Measurements from ENCODE around the gene XBP1.
"Not testable (repeated sequence)": the region's sequence is repeated elsewhere in the genome, so short reads cannot be mapped to it uniquely, and the experiment has no call there.

Gene XBP1

DNA sequence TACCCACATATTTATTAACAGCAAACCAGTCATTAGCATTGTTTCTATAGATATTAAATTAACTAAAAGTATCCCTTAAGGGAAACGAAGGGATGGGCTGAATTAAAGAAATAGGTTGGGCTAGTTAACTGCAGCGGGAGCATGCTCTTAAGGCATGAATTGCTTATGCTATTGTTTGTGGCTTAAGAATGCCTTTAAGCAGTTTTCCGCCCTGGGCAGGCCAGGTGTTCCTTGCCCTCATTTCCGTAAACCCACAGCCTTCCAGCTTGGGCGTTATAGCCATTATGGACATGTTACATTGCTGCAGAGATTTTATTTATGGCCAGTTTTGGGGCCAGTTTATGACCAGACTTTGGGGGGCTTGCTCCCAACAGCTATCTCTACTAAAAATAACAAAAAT is 5.1 kb upstream of the XBP1 start:
- Mint-ChIP-seq H3K36me3 (peaks cover 30% of the 10 kb centered on the region), H3K4me1 (peaks cover 35% of the 10 kb centered on the region)
- DNase-seq (ENCODE audit: low spot score in 2 of 2); H3K9me3 Mint-ChIP-seq; ATAC-seq; H3K4me3 Mint-ChIP-seq; H3K27ac Mint-ChIP-seq: not testable (repeated sequence)

DNA sequence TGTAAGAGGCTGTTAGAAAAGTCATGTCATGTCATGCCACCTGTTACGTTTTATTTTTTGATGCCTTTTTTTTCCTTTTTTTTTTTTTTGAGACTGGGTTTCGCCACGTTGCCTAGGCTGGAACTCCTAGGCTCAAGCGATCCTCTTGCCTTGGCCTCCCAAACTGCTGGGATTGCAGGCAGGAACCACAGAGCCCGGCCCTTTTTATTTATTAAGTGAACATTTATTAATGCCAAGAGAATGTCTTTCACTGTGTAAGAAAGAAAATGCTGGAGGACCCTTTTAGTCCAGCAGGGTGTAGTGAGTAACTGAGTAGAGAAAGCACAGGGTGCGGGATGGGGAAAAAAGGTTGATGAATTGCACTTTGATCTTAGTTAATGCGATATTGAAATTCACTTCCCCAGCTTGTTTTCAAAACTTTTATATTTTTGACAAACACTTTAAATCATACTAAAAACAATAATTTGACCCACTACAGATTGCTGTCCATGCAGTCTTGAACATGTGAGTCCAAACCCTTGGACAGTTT is 2.3 kb upstream of the XBP1 start:
- Mint-ChIP-seq H3K27ac (peak overlapping the region; percentile 94), H3K4me1 (peaks cover 22% of the 10 kb centered on the region), H3K9me3 (no peaks in the 10 kb centered on the region), H3K36me3 (peaks cover 52% of the 10 kb centered on the region), H3K4me3 (peak overlapping the region; percentile 78)
- DNase-seq (ENCODE audit: low spot score in 2 of 2) (no peak), ATAC-seq (no peak)

- Mint-ChIP-seq H3K36me3 (peaks cover 59% of the 10 kb centered on the region), H3K4me1 (peaks cover 24% of the 10 kb centered on the region), H3K4me3 (peak overlapping the region; percentile 78), H3K27ac (peak overlapping the region; percentile 94), H3K9me3 (no peaks in the 10 kb centered on the region)
- DNase-seq (ENCODE audit: low spot score in 2 of 2) (no peak), ATAC-seq (no peak)
These were observed 1.7 kb upstream of the XBP1 start for GRCh38 chr22:28801845-28802594.

GRCh38 chr22:28799606-28800307 is 612 bp downstream of the XBP1 start:
- Mint-ChIP-seq H3K36me3 (peaks cover 79% of the 10 kb centered on the region), H3K4me3 (peak overlapping the region; percentile 78), H3K4me1 (peaks cover 47% of the 10 kb centered on the region), H3K27ac (peak overlapping the region; percentile 94), H3K9me3 (no peaks in the 10 kb centered on the region)
- peak; percentile 61 for ATAC-seq
- DNase-seq (ENCODE audit: low spot score in 2 of 2) = no peak

DNA sequence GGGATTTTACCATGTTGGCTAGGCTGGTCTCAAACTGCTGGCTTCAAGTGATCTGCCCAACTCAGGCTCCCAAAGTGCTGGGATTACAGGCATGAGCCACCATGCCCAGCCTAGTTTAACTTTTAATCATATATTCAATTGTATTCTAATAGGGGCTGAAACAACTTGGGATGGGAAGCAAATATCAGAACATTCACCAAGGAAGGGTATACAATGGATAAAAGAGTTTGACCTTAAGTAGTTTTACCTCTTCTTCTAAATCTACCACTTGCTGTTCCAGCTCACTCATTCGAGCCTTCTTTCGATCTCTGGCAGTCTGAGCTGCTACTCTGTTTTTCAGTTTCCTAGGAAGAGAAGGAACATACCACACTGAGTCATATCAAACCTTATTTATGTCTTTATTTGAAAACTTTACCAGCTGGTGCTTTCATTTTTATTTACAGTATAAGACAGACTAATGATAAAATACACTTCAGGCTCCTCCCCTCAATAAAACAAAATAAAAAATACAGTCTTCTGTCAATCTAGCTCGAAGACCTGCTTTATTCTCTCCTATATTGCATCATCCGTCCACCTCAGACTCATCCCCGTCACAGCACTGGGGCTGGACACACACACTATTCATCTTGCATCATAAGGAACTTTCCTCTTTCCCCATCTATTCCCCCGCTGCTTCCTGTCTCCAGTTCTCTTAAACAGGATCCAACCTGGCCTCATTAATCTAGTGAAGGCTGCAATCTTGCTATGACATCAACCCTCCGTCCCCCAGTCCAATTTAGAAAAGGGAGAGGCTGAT is 1.4 kb downstream of the XBP1 start:
- Mint-ChIP-seq H3K27ac (peak overlapping the region; percentile 94), H3K36me3 (peaks cover 79% of the 10 kb centered on the region), H3K4me1 (peaks cover 52% of the 10 kb centered on the region), H3K4me3 (peak overlapping the region; percentile 78), H3K9me3 (no peaks in the 10 kb centered on the region)
- DNase-seq (ENCODE audit: low spot score in 2 of 2) (peak; percentile 15 to 77), ATAC-seq (peak; percentile 55)

DNA sequence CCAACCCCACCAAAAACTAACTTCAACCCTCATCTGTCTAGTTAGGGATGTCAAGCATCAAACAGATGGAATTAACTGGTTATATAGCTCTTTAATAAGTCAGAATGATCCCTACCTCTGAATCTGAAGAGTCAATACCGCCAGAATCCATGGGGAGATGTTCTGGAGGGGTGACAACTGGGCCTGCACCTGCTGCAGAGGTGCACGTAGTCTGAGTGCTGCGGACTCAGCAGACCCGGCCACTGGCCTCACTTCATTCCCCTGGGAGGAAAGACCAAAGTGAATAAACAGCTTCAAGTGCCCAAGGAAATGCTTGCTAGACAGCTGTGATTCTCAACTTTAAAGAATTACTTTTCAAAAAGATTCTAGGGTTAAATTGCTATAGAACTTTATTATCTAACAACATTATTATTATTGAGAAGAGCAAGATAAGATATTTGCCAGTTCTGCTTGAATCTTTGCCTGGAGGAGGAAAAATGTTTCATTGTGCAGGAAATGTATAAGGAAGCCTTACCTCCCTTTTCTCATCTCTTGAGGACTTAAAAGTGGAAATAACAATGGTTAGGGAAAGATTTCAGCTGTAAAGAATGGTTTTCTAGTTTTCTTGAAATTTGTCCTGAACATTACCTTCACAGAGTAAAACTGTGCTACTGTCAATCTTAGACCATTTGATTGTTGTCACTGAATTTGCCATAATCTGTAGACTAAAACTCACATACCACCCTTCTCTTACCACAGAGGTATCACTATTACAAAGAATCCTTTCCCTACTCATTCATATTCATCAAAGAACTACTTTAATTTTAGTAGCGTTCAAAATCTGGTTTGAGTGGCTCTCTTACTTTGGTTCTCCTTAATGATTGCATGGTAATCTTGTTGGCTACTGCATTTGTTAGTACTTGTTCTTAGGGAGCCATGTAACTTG is 4.2 kb downstream of the XBP1 start:
- H3K27ac Mint-ChIP-seq = peak overlapping the region; percentile 65
- DNase-seq (ENCODE audit: low spot score in 2 of 2) = no peak

GRCh38 chr22:28795071-28795693 is 5.2 kb downstream of the XBP1 start:
- DNase-seq (ENCODE audit: low spot score in 2 of 2) (no peak), ATAC-seq (no peak)
- peak overlapping the region; percentile 4 for H3K4me3 Mint-ChIP-seq
- no peaks in the 10 kb centered on the region for H3K9me3 Mint-ChIP-seq
- peaks cover 61% of the 10 kb centered on the region for H3K4me1 Mint-ChIP-seq
- H3K36me3 Mint-ChIP-seq = peaks cover 84% of the 10 kb centered on the region
- peak overlapping the region; percentile 65 for H3K27ac Mint-ChIP-seq

More for the DNA sequence above, 4.2 kb downstream of the XBP1 start:
- Mint-ChIP-seq H3K9me3 (no peaks in the 10 kb centered on the region), H3K4me1 (peaks cover 57% of the 10 kb centered on the region), H3K36me3 (peaks cover 91% of the 10 kb centered on the region), H3K4me3 (peak overlapping the region; percentile 78)
- peak; percentile 38 for ATAC-seq

- DNase-seq (ENCODE audit: low spot score in 2 of 2) (no peak), ATAC-seq (no peak)
- Mint-ChIP-seq H3K36me3 (peaks cover 84% of the 10 kb centered on the region), H3K27ac (peak overlapping the region; percentile 59), H3K4me1 (peaks cover 58% of the 10 kb centered on the region), H3K4me3 (no peak overlapping the region), H3K9me3 (no peaks in the 10 kb centered on the region)
These were observed 6.3 kb downstream of the XBP1 start for GRCh38 chr22:28793976-28794584.

DNA sequence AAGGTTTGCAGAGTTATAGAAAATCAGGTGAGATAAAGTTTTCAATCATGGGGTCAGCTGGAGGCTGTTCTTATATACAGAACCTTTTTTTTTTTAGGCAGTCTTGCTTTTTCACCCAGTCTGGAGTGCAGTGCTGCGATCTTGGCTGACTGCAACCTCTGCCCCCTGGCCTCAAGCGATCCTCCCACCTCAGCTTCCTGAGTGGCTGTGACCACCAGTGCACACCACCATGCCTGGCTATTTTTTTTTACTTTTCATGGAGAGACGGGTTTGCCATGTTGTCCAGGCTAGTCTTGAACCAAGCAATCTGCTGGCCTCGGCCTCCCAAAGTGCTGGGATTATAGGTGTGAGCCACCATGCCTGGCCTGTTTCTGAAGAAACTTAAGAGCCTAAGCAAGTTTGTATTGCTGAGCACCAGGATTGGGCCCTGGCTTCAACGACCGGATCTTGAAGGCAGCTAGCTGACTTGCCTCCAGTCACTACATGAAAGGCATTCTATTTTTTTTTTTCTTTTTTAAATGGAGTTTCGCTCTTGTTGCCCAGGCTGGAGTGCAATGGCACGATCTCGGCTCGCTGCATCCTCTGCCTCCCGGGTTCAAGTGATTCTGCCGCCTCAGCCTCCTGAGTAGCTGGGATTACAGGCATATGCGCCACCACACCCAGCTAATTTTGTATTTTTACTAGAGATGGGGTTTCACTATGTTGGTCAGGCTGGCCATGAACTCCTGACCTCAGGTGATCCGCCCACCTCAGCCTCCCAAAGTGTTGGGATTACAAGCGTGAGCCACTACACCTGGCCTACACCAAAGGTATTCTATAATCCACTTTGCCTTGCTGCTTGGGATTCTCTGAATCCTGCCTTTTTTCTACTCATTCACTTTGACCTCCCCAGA is 7.6 kb downstream of the XBP1 start:
- DNase-seq (ENCODE audit: low spot score in 2 of 2) = no peak
- Mint-ChIP-seq H3K27ac (peak overlapping the region; percentile 34), H3K4me3 (no peak overlapping the region), H3K9me3 (no peaks in the 10 kb centered on the region), H3K4me1 (peaks cover 57% of the 10 kb centered on the region), H3K36me3 (peaks cover 84% of the 10 kb centered on the region)
- ATAC-seq = peak; percentile 47

GRCh38 chr22:28791841-28792490 is 8.4 kb downstream of the XBP1 start:
- no peak for DNase-seq (ENCODE audit: low spot score in 2 of 2)
- H3K27ac Mint-ChIP-seq = peak overlapping the region; percentile 34
- no peaks in the 10 kb centered on the region for H3K9me3 Mint-ChIP-seq
- peaks cover 84% of the 10 kb centered on the region for H3K36me3 Mint-ChIP-seq
- ATAC-seq = peak; percentile 51
- no peak overlapping the region for H3K4me3 Mint-ChIP-seq
- H3K4me1 Mint-ChIP-seq = peaks cover 54% of the 10 kb centered on the region

DNA sequence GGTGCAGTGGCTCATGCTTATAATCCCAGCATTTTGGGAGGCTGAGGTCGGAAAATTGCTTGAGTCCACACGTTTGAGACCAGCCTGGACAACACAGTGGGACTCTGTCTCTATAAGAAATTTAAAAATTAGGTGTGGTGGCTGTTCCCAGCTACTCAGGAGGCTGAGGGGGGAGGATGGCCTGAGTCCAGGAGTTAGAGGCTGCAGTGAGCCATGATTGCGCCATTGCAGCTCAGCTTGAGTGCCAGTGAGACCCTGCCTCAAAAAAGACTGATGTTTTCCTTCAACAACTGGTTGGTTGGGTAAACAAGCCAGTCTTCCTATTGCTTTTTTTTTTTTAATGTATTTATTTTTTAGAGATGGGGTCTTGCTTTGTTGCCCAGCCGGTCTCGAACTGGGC is 9.2 kb downstream of the XBP1 start:
- no peak for ATAC-seq
- no peak overlapping the region for H3K4me3 Mint-ChIP-seq
- no peak overlapping the region for H3K27ac Mint-ChIP-seq
- H3K36me3 Mint-ChIP-seq = peaks cover 84% of the 10 kb centered on the region
- peaks cover 46% of the 10 kb centered on the region for H3K4me1 Mint-ChIP-seq
- DNase-seq (ENCODE audit: low spot score in 2 of 2) = no peak
- no peaks in the 10 kb centered on the region for H3K9me3 Mint-ChIP-seq

- H3K4me1 Mint-ChIP-seq = peaks cover 22% of the 10 kb centered on the region
- no peak overlapping the region for H3K27ac Mint-ChIP-seq
- H3K4me3 Mint-ChIP-seq = no peak overlapping the region
- DNase-seq (ENCODE audit: low spot score in 2 of 2) (no peak), ATAC-seq (no peak)
- peaks cover 84% of the 10 kb centered on the region for H3K36me3 Mint-ChIP-seq
- H3K9me3 Mint-ChIP-seq = no peaks in the 10 kb centered on the region
These were observed 11.8 kb downstream of the XBP1 start for GRCh38 chr22:28788601-28789000.
